PFSK-1 (cell line): Measurements from ENCODE around the gene WDFY2.

Experiments used
- FOXP2 ChIP-seq: optimal IDR thresholded peaks from 2 replicates; pipeline ENCODE3; 2011; ENCODE audit warnings: borderline replicate concordance, control low read depth, inconsistent platforms; ENCODE audit not compliant: insufficient read depth; ENCODE audit errors: extremely low read length, extremely low read depth
- POLR2AphosphoS5 ChIP-seq: IDR thresholded peaks from 2 replicates; pipeline ENCODE4 v1.6.1; 2012; ENCODE audit warnings: low read depth, mild to moderate bottlenecking, control low read depth, low read length, moderate library complexity
- SIN3A ChIP-seq: IDR thresholded peaks from 2 replicates; pipeline ENCODE4 v1.6.1; 2012; ENCODE audit warnings: mild to moderate bottlenecking, low read length, moderate library complexity, borderline replicate concordance; ENCODE audit not compliant: insufficient read depth
- TAF1 ChIP-seq: IDR thresholded peaks from 2 replicates; pipeline ENCODE4 v1.6.1; 2012; ENCODE audit warnings: low read length, control low read depth, borderline replicate concordance; ENCODE audit not compliant: insufficient read depth
- TF ChIP-seq, protein P1 (sequence below), 2 experiments: IDR thresholded peaks; 2 replicates each; pipeline versions ENCODE4 v1.6.1 to v1.8.0; 2011 to 2012; ENCODE audit warnings: low read depth in 2 of 2, low read length in 2 of 2, control low read depth in 1 of 2, inconsistent platforms in 1 of 2, mild to moderate bottlenecking in 1 of 2, moderate library complexity in 1 of 2; ENCODE audit not compliant: insufficient read depth in 1 of 2

Gene WDFY2

DNA sequence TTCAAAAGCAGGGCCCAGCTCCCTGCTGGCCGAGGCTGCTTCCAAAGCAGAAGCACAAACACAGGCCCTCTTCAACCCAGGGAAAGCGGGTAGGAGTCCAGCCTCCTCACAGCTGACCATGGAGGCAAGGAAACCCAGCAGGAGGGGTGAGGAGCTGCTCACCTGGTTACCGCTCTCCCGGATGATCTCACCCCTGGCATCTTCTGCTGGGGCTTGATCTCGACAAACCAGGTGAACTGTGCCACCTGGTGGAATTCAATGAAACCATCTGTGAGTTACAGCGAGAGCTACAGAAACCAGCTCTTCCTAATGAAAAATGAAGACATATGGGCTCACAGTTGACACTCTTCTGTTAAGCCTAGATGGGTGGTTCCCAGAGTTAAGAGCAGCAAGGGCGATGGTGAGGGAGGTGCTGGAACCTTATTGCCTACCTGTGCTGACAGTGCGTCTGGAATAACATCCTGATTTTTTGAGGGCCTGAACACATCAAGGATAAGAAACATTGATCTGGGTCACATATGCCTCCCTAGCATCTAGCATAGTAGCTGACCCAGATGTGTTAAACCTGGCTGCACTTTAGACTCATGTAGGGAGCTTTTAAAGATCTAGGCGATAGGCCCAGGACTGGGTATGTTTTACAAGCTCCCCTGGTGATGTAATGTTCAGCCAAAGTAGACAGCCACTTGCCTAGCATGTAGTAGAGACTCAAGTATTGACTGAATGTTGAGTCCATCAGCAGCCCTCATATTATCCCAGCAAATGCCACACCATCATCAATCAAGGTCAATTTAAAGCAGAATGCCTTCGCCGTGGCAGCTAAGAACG lies 213.6 kb downstream of the WDFY2 start:
- TF ChIP-seq TAF1 (no peak), POLR2AphosphoS5 (no peak), SIN3A (no peak), FOXP2 (no peak)
- TF ChIP-seq, protein P1, sequence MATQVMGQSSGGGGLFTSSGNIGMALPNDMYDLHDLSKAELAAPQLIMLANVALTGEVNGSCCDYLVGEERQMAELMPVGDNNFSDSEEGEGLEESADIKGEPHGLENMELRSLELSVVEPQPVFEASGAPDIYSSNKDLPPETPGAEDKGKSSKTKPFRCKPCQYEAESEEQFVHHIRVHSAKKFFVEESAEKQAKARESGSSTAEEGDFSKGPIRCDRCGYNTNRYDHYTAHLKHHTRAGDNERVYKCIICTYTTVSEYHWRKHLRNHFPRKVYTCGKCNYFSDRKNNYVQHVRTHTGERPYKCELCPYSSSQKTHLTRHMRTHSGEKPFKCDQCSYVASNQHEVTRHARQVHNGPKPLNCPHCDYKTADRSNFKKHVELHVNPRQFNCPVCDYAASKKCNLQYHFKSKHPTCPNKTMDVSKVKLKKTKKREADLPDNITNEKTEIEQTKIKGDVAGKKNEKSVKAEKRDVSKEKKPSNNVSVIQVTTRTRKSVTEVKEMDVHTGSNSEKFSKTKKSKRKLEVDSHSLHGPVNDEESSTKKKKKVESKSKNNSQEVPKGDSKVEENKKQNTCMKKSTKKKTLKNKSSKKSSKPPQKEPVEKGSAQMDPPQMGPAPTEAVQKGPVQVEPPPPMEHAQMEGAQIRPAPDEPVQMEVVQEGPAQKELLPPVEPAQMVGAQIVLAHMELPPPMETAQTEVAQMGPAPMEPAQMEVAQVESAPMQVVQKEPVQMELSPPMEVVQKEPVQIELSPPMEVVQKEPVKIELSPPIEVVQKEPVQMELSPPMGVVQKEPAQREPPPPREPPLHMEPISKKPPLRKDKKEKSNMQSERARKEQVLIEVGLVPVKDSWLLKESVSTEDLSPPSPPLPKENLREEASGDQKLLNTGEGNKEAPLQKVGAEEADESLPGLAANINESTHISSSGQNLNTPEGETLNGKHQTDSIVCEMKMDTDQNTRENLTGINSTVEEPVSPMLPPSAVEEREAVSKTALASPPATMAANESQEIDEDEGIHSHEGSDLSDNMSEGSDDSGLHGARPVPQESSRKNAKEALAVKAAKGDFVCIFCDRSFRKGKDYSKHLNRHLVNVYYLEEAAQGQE (IDR thresholded peaks at IDR 0.05; ENCODE audit: insufficient read depth in 1 of 2, low read depth in 2 of 2, low read length in 2 of 2) = no peak

DNA sequence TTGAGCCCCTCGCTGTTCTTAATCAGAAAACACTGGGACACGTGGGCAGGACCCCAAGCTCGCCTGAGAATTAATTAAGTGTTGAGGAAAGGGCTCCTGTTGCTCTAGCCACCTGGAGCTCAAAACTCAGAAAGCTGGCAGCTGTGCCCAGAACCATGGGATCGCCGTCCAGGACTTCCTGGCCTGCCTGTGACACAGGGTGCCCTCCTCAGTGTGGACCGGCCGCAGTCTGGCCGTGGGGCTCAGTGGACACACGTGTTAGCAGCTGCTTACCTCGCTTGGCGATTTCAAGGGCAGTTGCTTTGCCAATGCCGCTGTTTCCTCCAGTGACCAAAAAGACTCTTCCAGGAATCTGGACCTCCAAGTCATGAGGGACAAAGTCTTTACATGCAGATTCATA lies 215.0 kb downstream of the WDFY2 start:
- TF ChIP-seq, protein P1 (IDR thresholded peaks at IDR 0.05; ENCODE audit: insufficient read depth in 1 of 2, low read depth in 2 of 2, low read length in 2 of 2) = no peak
- TF ChIP-seq SIN3A (no peak), POLR2AphosphoS5 (no peak), FOXP2 (no peak), TAF1 (no peak)

DNA sequence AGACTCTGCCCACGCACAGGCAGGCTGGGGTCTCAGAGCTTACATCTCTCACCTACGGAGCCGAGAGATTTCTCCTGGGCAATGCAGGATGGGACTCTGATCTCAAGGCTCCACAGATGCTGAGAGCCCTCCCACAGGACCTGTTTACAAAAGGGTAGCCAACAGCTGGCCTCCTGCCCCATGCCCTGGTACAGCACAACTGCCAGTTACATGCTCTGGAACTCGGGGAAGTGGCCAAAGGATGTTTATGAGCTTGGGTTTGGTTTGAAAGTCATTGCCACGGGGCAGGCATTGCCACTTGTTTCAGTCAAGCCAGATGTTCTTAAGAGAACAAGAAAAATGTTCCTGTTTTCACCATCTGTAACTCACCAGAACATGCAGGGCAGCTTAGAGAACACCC lies 216.2 kb downstream of the WDFY2 start:
- TF ChIP-seq POLR2AphosphoS5 (no peak), TAF1 (no peak), FOXP2 (no peak), SIN3A (no peak)
- TF ChIP-seq, protein P1 (IDR thresholded peaks at IDR 0.05; ENCODE audit: insufficient read depth in 1 of 2, low read depth in 2 of 2, low read length in 2 of 2) = no peak

DNA sequence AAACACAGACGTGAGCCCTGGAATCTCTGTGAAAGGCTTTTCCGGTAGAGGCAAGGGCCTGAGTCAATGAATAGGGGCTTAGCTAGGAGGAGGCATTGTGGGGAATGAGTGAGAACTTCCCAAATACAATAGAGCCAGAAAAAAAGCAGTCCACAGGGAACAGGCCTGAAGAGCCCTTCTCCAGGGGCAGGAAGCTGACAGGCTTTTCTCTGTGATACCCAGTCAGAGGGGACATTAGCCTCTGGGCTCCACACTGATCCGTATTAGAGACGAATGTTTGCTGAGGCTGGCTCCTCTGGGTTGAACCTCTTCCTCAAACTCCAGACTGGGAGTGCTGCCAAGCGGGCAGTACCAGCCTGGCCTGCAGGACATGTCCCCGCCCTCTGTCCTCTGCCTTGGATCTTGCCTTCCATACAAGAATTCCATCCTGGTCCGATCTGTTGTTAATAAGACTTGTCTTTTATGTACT lies 217.4 kb downstream of the WDFY2 start:
- no peak for TF ChIP-seq POLR2AphosphoS5
- TF ChIP-seq, protein P1 (IDR thresholded peaks at IDR 0.05; ENCODE audit: insufficient read depth in 1 of 2, low read depth in 2 of 2, low read length in 2 of 2) = no peak
- no peak for TF ChIP-seq SIN3A
- no peak for TF ChIP-seq FOXP2
- no peak for TF ChIP-seq TAF1
